Right lobe of liver (tissue), 4 donors: ENCODE data around the gene PRMT5.

Experiments used
- CTCF ChIP-seq, 4 donors: fragments of 200-600 bp in 3 of 4; fragments of 450-650 bp in 1 of 4; IDR thresholded peaks; one replicate each; pipeline versions ENCODE4 v1.5.1 to v1.8.0; 2016 to 2022; ENCODE audit warnings: antibody characterized with exemption in 4 of 4, mild to moderate bottlenecking in 2 of 4
- POLR2A ChIP-seq: fragments of 450-650 bp; IDR thresholded peaks from one replicate; pipeline ENCODE4 v1.6.1; 2017; ENCODE audit warnings: antibody characterized with exemption, mild to moderate bottlenecking
- donor health status: DM: no; HTN: no; CAD: no.
- donor health status: DM: no; HTN: no; CAD: no.
- donor health status: DM: no; HTN: yes; CAD: no.

- TF ChIP-seq CTCF (IDR thresholded peaks at IDR 0.05), result no peak
- no peak for TF ChIP-seq POLR2A
Measured at GRCh38 chr14:22923746-22924145, 5.4 kb downstream of the PRMT5 start.
